PC-3 (cell line): ENCODE measurements around the gene NR2E1.

Source experiments
- CTCF ChIP-seq: fragments of 300-600 bp; sonication (generic); conservative IDR thresholded peaks from 2 replicates; pipeline ENCODE4 v1.5.1; 2017; ENCODE audit warnings: antibody characterized with exemption, low read depth, mild to moderate bottlenecking, low read length
- EZH2 ChIP-seq: fragments of 300-600 bp; sonication (generic); IDR thresholded peaks from one replicate; pipeline ENCODE4 v1.6.1; 2017; ENCODE audit warnings: antibody characterized with exemption, mild to moderate bottlenecking, low read length; ENCODE audit not compliant: unreplicated experiment

DNA sequence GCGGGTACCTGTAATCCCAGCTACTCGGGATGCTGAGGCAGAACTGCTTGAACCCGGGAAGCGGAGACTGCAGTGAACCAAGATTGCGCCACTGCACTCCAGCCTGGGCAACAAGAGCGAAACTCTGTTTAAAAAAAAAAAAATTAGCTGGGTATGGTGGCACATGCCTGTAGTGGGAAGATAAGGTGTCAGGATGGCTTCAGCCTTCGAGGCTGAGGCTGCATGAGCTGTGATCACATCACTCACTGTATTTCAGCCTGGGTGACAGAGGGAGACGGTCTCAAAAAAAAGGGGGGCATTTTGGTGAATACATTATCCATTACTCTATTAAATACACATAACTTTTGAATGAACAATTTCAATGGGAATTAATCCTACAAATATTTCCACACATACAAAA lies 62.6 kb downstream of the NR2E1 start:
- no peak for TF ChIP-seq CTCF
- no peak for TF ChIP-seq EZH2
